ENCODE data around the gene CAPZB. TPM values are rescaled to one million over a fixed set of nuclear protein-coding genes. Genes with fewer than 3 reads are reported as not detected.
A peak's percentile ranks its signal among the peaks of the same experiment; 100 is the strongest.

Gene CAPZB
- total and polyA plus RNA-seq, 2 of the 4 experiments (the other 2 are of a cell fraction): 216 to 304 TPM

- Histone ChIP-seq H2AFZ (replicated peaks; ENCODE audit: low read length, poor library complexity) (no peak overlapping the region), H3K9me3 (ENCODE audit: control insufficient read depth, insufficient read depth, low read length) (no peaks in the 10 kb centered on the region), H4K5ac (ENCODE audit: low read depth, low read length) (no peak overlapping the region), H2BK20ac (ENCODE audit: low read depth, low read length) (no peak overlapping the region), H4K91ac (ENCODE audit: insufficient read depth, low read depth, low read length) (no peak overlapping the region), H3K56ac (ENCODE audit: extremely low read depth, insufficient read depth, low read length) (no peak overlapping the region), H3K18ac (ENCODE audit: low read depth, low read length) (no peak overlapping the region), H4K20me1 (ENCODE audit: insufficient read depth, low read length) (peaks cover 99% of the 10 kb centered on the region), H3K36me3 (ENCODE audit: control insufficient read depth, insufficient read depth, low read length) (peaks cover 17% of the 10 kb centered on the region), H4K8ac (ENCODE audit: low read depth in 2 of 2, low read length in 2 of 2) (no peak overlapping the region), H3K23ac (ENCODE audit: low read depth, low read length) (peak overlapping the region; percentile 31; the same call in 1 of the 2 replicates), H2BK15ac (ENCODE audit: low read depth, low read length) (0 out of 3 replicates have a peak overlapping the region, but pooled peaks have one; percentile 19), H3K4me2 (ENCODE audit: low read depth, low read length) (no peak overlapping the region), H3K27me3 (ENCODE audit: control insufficient read depth, insufficient read depth, low read length) (no peaks in the 10 kb centered on the region), H2BK5ac (ENCODE audit: low read depth, low read length, poor library complexity, severe bottlenecking) (no peak overlapping the region), H3K4ac (ENCODE audit: low read depth, low read length) (0 out of 2 replicates have a peak overlapping the region, but pooled peaks have one; percentile 19), H3K79me1 (ENCODE audit: low read depth in 1 of 2, low read length in 2 of 2) (peaks cover 42 to 96% of the 10 kb centered on the region in 2 experiments), H2BK120ac (ENCODE audit: low read depth, low read length) (no peak overlapping the region), H3K27ac (ENCODE audit: insufficient read depth, low read length) (no peak overlapping the region), H2AK9ac (replicated peaks; ENCODE audit: low read depth, low read length, poor library complexity) (peak overlapping the region; percentile 23), H3K9ac (ENCODE audit: low read depth, low read length) (no peak overlapping the region), H3K9me1 (ENCODE audit: insufficient read depth, low read length) (peaks cover 66% of the 10 kb centered on the region), H3K4me1 (ENCODE audit: control insufficient read depth, insufficient read depth, low read length) (peaks cover 51% of the 10 kb centered on the region), H3K14ac (replicated peaks; ENCODE audit: low read depth, low read length) (0 out of 2 replicates have a peak overlapping the region, but pooled peaks have one; percentile 19), H3K4me3 (ENCODE audit: insufficient read depth, low read depth, low read length) (no peak overlapping the region), H2AK5ac (ENCODE audit: low read depth, low read length) (peak overlapping the region; percentile 34; the same call in 1 of the 2 replicates)
- no peak for DNase-seq
- 93% methylated on average over 2 of the region's 13 CpGs; no CpG with 5 or more reads in 1 of the 2 experiments for WGBS, 2 experiments (ENCODE audit: extremely low coverage in 2 of 2, insufficient read length in 1 of 2)
- ATAC-seq (ENCODE audit: low read depth): no peak
- no TSS peak for BruUV-seq (replicated peaks)
- intact Hi-C loops (cut with micrococcal nuclease): no loop called here
- no peak for TF ChIP-seq ELK1 (IDR thresholded peaks at IDR 0.05; ENCODE audit: borderline replicate concordance, low read depth, low read length)
- 0 out of 2 replicates have a peak, but pooled peaks have one; percentile 2 for TF ChIP-seq SMC3 (IDR thresholded peaks at IDR 0.05; ENCODE audit: low read depth, low read length)
- TF ChIP-seq, protein P1, sequence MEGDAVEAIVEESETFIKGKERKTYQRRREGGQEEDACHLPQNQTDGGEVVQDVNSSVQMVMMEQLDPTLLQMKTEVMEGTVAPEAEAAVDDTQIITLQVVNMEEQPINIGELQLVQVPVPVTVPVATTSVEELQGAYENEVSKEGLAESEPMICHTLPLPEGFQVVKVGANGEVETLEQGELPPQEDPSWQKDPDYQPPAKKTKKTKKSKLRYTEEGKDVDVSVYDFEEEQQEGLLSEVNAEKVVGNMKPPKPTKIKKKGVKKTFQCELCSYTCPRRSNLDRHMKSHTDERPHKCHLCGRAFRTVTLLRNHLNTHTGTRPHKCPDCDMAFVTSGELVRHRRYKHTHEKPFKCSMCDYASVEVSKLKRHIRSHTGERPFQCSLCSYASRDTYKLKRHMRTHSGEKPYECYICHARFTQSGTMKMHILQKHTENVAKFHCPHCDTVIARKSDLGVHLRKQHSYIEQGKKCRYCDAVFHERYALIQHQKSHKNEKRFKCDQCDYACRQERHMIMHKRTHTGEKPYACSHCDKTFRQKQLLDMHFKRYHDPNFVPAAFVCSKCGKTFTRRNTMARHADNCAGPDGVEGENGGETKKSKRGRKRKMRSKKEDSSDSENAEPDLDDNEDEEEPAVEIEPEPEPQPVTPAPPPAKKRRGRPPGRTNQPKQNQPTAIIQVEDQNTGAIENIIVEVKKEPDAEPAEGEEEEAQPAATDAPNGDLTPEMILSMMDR (conservative IDR thresholded peaks at IDR 0.05; ENCODE audit: low read depth, low read length): 0 out of 2 replicates have a peak, but pooled peaks have one; percentile 6
- no peak for TF ChIP-seq RCOR1 (IDR thresholded peaks at IDR 0.05; ENCODE audit: insufficient replicate concordance, low read length)
- TF ChIP-seq FOS (IDR thresholded peaks at IDR 0.05; ENCODE audit: low read depth, low read length): no peak
- TF ChIP-seq, protein P2, sequence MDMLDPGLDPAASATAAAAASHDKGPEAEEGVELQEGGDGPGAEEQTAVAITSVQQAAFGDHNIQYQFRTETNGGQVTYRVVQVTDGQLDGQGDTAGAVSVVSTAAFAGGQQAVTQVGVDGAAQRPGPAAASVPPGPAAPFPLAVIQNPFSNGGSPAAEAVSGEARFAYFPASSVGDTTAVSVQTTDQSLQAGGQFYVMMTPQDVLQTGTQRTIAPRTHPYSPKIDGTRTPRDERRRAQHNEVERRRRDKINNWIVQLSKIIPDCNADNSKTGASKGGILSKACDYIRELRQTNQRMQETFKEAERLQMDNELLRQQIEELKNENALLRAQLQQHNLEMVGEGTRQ (IDR thresholded peaks at IDR 0.05; ENCODE audit: low read depth, low read length): no peak
- no peak for TF ChIP-seq MAFK (IDR thresholded peaks at IDR 0.05; ENCODE audit: low read depth, low read length)
- no peak for TF ChIP-seq NFE2L2 (IDR thresholded peaks at IDR 0.05; ENCODE audit: low read depth, low read length)
- 0 out of 2 replicates have a peak, but pooled peaks have one; percentile 22 for TF ChIP-seq RAD21 (IDR thresholded peaks at IDR 0.05; ENCODE audit: low read length)
- dilution Hi-C loops (cut with HindIII; ENCODE audit: low sequenced_read_pairs, unreplicated experiment): no loop called here
- in situ Hi-C loops (cut with MboI; ENCODE audit: low sequenced_read_pairs): no loop called here
- CTCF ChIA-PET: no interaction called here
- POLR2A ChIA-PET (ENCODE audit: unreplicated experiment): no interaction called here
Measured at GRCh38 chr1:19439464-19440171, 45.7 kb downstream of the CAPZB start.
